Chondrocyte (in vitro differentiated cells): ENCODE data around the gene KRTAP10-10. TPM values are rescaled to one million over a fixed set of nuclear protein-coding genes. Genes with fewer than 3 reads are reported as not detected.
"Not testable (repeated sequence)": the region's sequence is repeated elsewhere in the genome, so short reads cannot be mapped to it uniquely, and the experiment has no call there.

Source experiments
- DNase-seq: peaks from one replicate; pipeline ENCODE4 v3.0.0; 2021; ENCODE audit warnings: mixed read lengths, low spot score
- H3K27ac Mint-ChIP-seq: one replicate; pipeline ENCODE4 v1.8.0; 2021; ENCODE audit warnings: mild to moderate bottlenecking, moderate library complexity, mixed read lengths; ENCODE audit not compliant: unreplicated experiment
- H3K27me3 Mint-ChIP-seq: 2 replicates; pipeline ENCODE4 v1.8.0; 2021; ENCODE audit warnings: low read depth, mixed read lengths
- H3K36me3 Mint-ChIP-seq: 2 replicates; pipeline ENCODE4 v1.8.0; 2021; ENCODE audit warnings: low read depth, mixed read lengths
- H3K4me1 Mint-ChIP-seq: 2 replicates; pipeline ENCODE4 v1.8.0; 2021; ENCODE audit warnings: low read depth, mild to moderate bottlenecking, mixed read lengths
- H3K4me3 Mint-ChIP-seq: one replicate; pipeline ENCODE4 v1.8.0; 2021; ENCODE audit warnings: mild to moderate bottlenecking, moderate library complexity, mixed read lengths; ENCODE audit not compliant: unreplicated experiment
- H3K9me3 Mint-ChIP-seq: 2 replicates; pipeline ENCODE4 v1.8.0; 2021; ENCODE audit warnings: low read depth, mixed read lengths
- CTCF ChIP-seq: fragments of 200-600 bp; sonication (generic); IDR thresholded peaks from 2 replicates; pipeline ENCODE4 v1.5.0; 2021; ENCODE audit warnings: antibody characterized with exemption, mild to moderate bottlenecking, moderate library complexity
- total RNA-seq: library from RNA; stranded (reverse); gene quantifications from 3 replicates; pipeline ENCODE4 v1.2.1, GENCODE V29; 2021

KRTAP10-10 gene
- total RNA-seq, 1 donor from 2014 or later: not detected

GRCh38 chr21:44681152-44681551 is 44.0 kb downstream of the KRTAP10-10 start:
- no peak for TF ChIP-seq CTCF
- Mint-ChIP-seq H3K36me3 (peaks cover 3% of the 10 kb centered on the region), H3K4me1 (no peaks in the 10 kb centered on the region), H3K9me3 (no peaks in the 10 kb centered on the region), H3K4me3 (no peak overlapping the region), H3K27me3 (peaks cover 73% of the 10 kb centered on the region), H3K27ac (no peak overlapping the region)
- DNase-seq: no peak

GRCh38 chr21:44681861-44682579 is 44.9 kb downstream of the KRTAP10-10 start, which contains the start of gene KRTAP12-1:
Gene KRTAP12-1, minus strand, starts transcription at chr21:44682163. Its CDS starts 40 bp downstream, at chr21:44682123.
- H3K27ac Mint-ChIP-seq: no peak within 1 kb of the TSS
- H3K4me1 Mint-ChIP-seq: no peaks in the 10 kb centered on the region
- peaks cover 71% of the 10 kb centered on the region for H3K27me3 Mint-ChIP-seq
- no peak within 1 kb of the TSS for H3K4me3 Mint-ChIP-seq
- no peaks in the 10 kb centered on the region for H3K9me3 Mint-ChIP-seq
- H3K36me3 Mint-ChIP-seq: peaks cover 4% of the 10 kb centered on the region
- no peak for TF ChIP-seq CTCF
- no peak for DNase-seq

GRCh38 chr21:44682580-44683151 is 45.5 kb downstream of the KRTAP10-10 start:
- Mint-ChIP-seq H3K36me3 (peaks cover 4% of the 10 kb centered on the region), H3K9me3 (no peaks in the 10 kb centered on the region), H3K4me3 (no peak overlapping the region), H3K27ac (no peak overlapping the region), H3K27me3 (peaks cover 72% of the 10 kb centered on the region), H3K4me1 (no peaks in the 10 kb centered on the region)
- no peak for TF ChIP-seq CTCF
- DNase-seq: no peak

- DNase-seq: no peak
- no peak overlapping the region for H3K4me3 Mint-ChIP-seq
- peaks cover 77% of the 10 kb centered on the region for H3K27me3 Mint-ChIP-seq
- H3K4me1 Mint-ChIP-seq: no peaks in the 10 kb centered on the region
- H3K9me3 Mint-ChIP-seq: no peaks in the 10 kb centered on the region
- peaks cover 4% of the 10 kb centered on the region for H3K36me3 Mint-ChIP-seq
- no peak for TF ChIP-seq CTCF
- H3K27ac Mint-ChIP-seq: no peak overlapping the region
Measured at GRCh38 chr21:44684077-44684476, 46.9 kb downstream of the KRTAP10-10 start.

- Mint-ChIP-seq H3K9me3 (no peaks in the 10 kb centered on the region), H3K4me1 (no peaks in the 10 kb centered on the region), H3K27ac (no peak overlapping the region), H3K36me3 (peaks cover 4% of the 10 kb centered on the region), H3K27me3 (peaks cover 73% of the 10 kb centered on the region), H3K4me3 (no peak overlapping the region)
- no peak for TF ChIP-seq CTCF
- DNase-seq: no peak
Measured at GRCh38 chr21:44684483-44684882, 47.3 kb downstream of the KRTAP10-10 start.

GRCh38 chr21:44685050-44685449 is 47.9 kb downstream of the KRTAP10-10 start:
- H3K9me3 Mint-ChIP-seq, H3K36me3 Mint-ChIP-seq, DNase-seq, H3K27ac Mint-ChIP-seq, H3K4me1 Mint-ChIP-seq, H3K4me3 Mint-ChIP-seq: not testable (repeated sequence)
- peaks cover 73% of the 10 kb centered on the region for H3K27me3 Mint-ChIP-seq
